Measurements from ENCODE around the gene OR4D1. TPM values are rescaled to one million over a fixed set of nuclear protein-coding genes. Genes with fewer than 3 reads are reported as not detected.

Gene OR4D1
- total and polyA plus RNA-seq, 2 experiments from 2014 or later, result not detected

GRCh38 chr17:58204796-58205195 is 56.6 kb downstream of the OR4D1 start:
- H3K4me3 ChIP-seq, result no peak overlapping the region
- no peak overlapping the region for H3K27ac ChIP-seq
- no peak overlapping the region for H2AFZ ChIP-seq
- TF ChIP-seq, protein P1, sequence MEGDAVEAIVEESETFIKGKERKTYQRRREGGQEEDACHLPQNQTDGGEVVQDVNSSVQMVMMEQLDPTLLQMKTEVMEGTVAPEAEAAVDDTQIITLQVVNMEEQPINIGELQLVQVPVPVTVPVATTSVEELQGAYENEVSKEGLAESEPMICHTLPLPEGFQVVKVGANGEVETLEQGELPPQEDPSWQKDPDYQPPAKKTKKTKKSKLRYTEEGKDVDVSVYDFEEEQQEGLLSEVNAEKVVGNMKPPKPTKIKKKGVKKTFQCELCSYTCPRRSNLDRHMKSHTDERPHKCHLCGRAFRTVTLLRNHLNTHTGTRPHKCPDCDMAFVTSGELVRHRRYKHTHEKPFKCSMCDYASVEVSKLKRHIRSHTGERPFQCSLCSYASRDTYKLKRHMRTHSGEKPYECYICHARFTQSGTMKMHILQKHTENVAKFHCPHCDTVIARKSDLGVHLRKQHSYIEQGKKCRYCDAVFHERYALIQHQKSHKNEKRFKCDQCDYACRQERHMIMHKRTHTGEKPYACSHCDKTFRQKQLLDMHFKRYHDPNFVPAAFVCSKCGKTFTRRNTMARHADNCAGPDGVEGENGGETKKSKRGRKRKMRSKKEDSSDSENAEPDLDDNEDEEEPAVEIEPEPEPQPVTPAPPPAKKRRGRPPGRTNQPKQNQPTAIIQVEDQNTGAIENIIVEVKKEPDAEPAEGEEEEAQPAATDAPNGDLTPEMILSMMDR (IDR thresholded peaks at IDR 0.05; ENCODE audit: poor library complexity), result no peak
- TF ChIP-seq EZH2 (IDR thresholded peaks at IDR 0.05; ENCODE audit: borderline replicate concordance) (no peak), EZH2phosphoT487 (IDR thresholded peaks at IDR 0.05; ENCODE audit: low read depth, severe bottlenecking, unreplicated experiment) (no peak)
- H3K36me3 ChIP-seq (replicated peaks; ENCODE audit: insufficient read depth, low read depth), result no peaks in the 10 kb centered on the region
- H3K4me1 ChIP-seq (ENCODE audit: insufficient read depth), result no peaks in the 10 kb centered on the region
- H3K79me2 ChIP-seq, result no peaks in the 10 kb centered on the region
- H3K4me2 ChIP-seq, result no peak overlapping the region
- no peaks in the 10 kb centered on the region for H3K9me2 ChIP-seq (replicated peaks; ENCODE audit: insufficient read depth)
- no peak for DNase-seq (ENCODE audit: low spot score)
- no peaks in the 10 kb centered on the region for H4K20me1 ChIP-seq (ENCODE audit: insufficient read depth, poor library complexity, severe bottlenecking)
- H3K27me3 ChIP-seq, result no peaks in the 10 kb centered on the region
- no peaks in the 10 kb centered on the region for H3K9me3 ChIP-seq (ENCODE audit: low read depth)
- 81% methylated on average over 5 of the region's 5 CpGs for WGBS (ENCODE audit: low lambda C conversion rate, missing lambda C conversion rate)

GRCh38 chr17:58205936-58206335 is 57.8 kb downstream of the OR4D1 start:
- H3K9me3 ChIP-seq (ENCODE audit: low read depth), result no peaks in the 10 kb centered on the region
- TF ChIP-seq EZH2 (IDR thresholded peaks at IDR 0.05; ENCODE audit: borderline replicate concordance) (no peak), EZH2phosphoT487 (IDR thresholded peaks at IDR 0.05; ENCODE audit: low read depth, severe bottlenecking, unreplicated experiment) (no peak)
- TF ChIP-seq, protein P1 (IDR thresholded peaks at IDR 0.05; ENCODE audit: poor library complexity), result no peak
- no peaks in the 10 kb centered on the region for H3K9me2 ChIP-seq (replicated peaks; ENCODE audit: insufficient read depth)
- no peaks in the 10 kb centered on the region for H3K79me2 ChIP-seq
- DNase-seq (ENCODE audit: low spot score), result no peak
- no peaks in the 10 kb centered on the region for H3K4me1 ChIP-seq (ENCODE audit: insufficient read depth)
- 94% methylated on average over 11 of the region's 11 CpGs for WGBS (ENCODE audit: low lambda C conversion rate, missing lambda C conversion rate)
- H3K4me3 ChIP-seq, result no peak overlapping the region
- H3K27me3 ChIP-seq, result no peaks in the 10 kb centered on the region
- H2AFZ ChIP-seq, result no peak overlapping the region
- no peaks in the 10 kb centered on the region for H3K36me3 ChIP-seq (replicated peaks; ENCODE audit: insufficient read depth, low read depth)
- no peak overlapping the region for H3K4me2 ChIP-seq
- H3K27ac ChIP-seq, result no peak overlapping the region
- no peaks in the 10 kb centered on the region for H4K20me1 ChIP-seq (ENCODE audit: insufficient read depth, poor library complexity, severe bottlenecking)

GRCh38 chr17:58207451-58207850 is 59.3 kb downstream of the OR4D1 start:
- no peak overlapping the region for H3K4me2 ChIP-seq
- no peak for DNase-seq (ENCODE audit: low spot score)

More at GRCh38 chr17:58207451-58207850, 59.3 kb downstream of the OR4D1 start:
- H3K4me1 ChIP-seq (ENCODE audit: insufficient read depth), result no peaks in the 10 kb centered on the region
- no peaks in the 10 kb centered on the region for H3K9me2 ChIP-seq (replicated peaks; ENCODE audit: insufficient read depth)
- H3K9me3 ChIP-seq (ENCODE audit: low read depth), result no peaks in the 10 kb centered on the region
- WGBS (ENCODE audit: low lambda C conversion rate, missing lambda C conversion rate), result 100% methylated on average over 3 of the region's 3 CpGs
- no peak overlapping the region for H3K4me3 ChIP-seq
- peak overlapping the region; percentile 91 for H3K27ac ChIP-seq
- H3K79me2 ChIP-seq, result no peaks in the 10 kb centered on the region
- H3K27me3 ChIP-seq, result no peaks in the 10 kb centered on the region
- no peaks in the 10 kb centered on the region for H4K20me1 ChIP-seq (ENCODE audit: insufficient read depth, poor library complexity, severe bottlenecking)
- TF ChIP-seq, protein P1 (IDR thresholded peaks at IDR 0.05; ENCODE audit: poor library complexity), result no peak
- TF ChIP-seq EZH2phosphoT487 (IDR thresholded peaks at IDR 0.05; ENCODE audit: low read depth, severe bottlenecking, unreplicated experiment) (no peak), EZH2 (IDR thresholded peaks at IDR 0.05; ENCODE audit: borderline replicate concordance) (no peak)
- no peaks in the 10 kb centered on the region for H3K36me3 ChIP-seq (replicated peaks; ENCODE audit: insufficient read depth, low read depth)
- H2AFZ ChIP-seq, result no peak overlapping the region

Data from hepatocyte (in vitro differentiated cells).